Measurements from ENCODE around the gene RRAGD. TPM values are rescaled to one million over a fixed set of nuclear protein-coding genes. Genes with fewer than 3 reads are reported as not detected.

RRAGD gene
- total RNA-seq, 2 experiments from 2014 or later = 9.0 to 10.2 TPM

GRCh38 chr6:89439014-89439413 lies 26.9 kb upstream of the RRAGD start:
- H3K4me1 ChIP-seq (ENCODE audit: insufficient read depth, low read length) = peaks cover under 1% of the 10 kb centered on the region
- DNase-seq (no peak), ATAC-seq (ENCODE audit: poor library complexity) (no peak)
- H3K36me3 Mint-ChIP-seq (ENCODE audit: low read depth) = no peaks in the 10 kb centered on the region
- no peaks in the 10 kb centered on the region for H3K27me3 ChIP-seq (ENCODE audit: control insufficient read depth in 1 of 2, insufficient read depth in 2 of 2, low read length in 2 of 2)
- no peaks in the 10 kb centered on the region for H3K27me3 Mint-ChIP-seq
- H3K9me3 ChIP-seq (ENCODE audit: control insufficient read depth in 1 of 2, insufficient read depth in 1 of 2, low read length in 2 of 2) = no peaks in the 10 kb centered on the region
- CTCF ChIA-PET = no interaction called here
- H3K4me3 ChIP-seq (ENCODE audit: low read length) = no peak overlapping the region
- H3K9me3 Mint-ChIP-seq = no peaks in the 10 kb centered on the region
- H3K36me3 ChIP-seq (ENCODE audit: insufficient read depth, low read length) = no peaks in the 10 kb centered on the region
- TF ChIP-seq CTCF (IDR thresholded peaks at IDR 0.05) = no peak
- H3K27ac ChIP-seq (ENCODE audit: low read depth in 1 of 2, low read length in 2 of 2) = no peak overlapping the region
- POLR2A ChIA-PET = no interaction called here
- H3K4me3 Mint-ChIP-seq = no peak overlapping the region
- no peak overlapping the region for H3K27ac Mint-ChIP-seq
- H3K4me1 Mint-ChIP-seq (ENCODE audit: low read depth) = peaks cover 19% of the 10 kb centered on the region
- intact Hi-C loops (cut with DNase I, micrococcal nuclease) = loop anchor here (5.0 to 10.0 kb wide), 4 partner anchors 246 to 1143 kb away; partner anchors contain the start of genes MDN1 (in 1 of the 2) and RNGTT (in 1 of the 2)

DNA sequence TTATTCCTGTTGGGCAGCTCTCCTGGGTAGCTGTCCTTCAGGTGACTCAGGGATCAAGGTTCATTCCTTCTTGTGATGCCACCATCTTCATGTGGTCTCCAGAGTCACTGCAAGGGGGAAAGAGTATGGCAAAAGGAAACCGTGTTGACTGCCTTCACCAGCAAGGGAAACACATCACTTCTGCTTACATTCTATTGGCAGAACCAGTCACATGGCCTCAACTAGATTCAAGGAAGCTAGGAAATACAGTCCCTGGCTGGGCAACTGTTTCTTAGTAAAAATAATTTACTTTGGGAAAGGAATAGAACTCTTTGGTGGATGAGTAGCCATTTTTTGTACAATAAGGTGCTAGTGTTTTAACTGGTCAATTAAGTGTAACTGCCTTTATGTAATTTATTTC lies 26.2 kb upstream of the RRAGD start:
- no peak overlapping the region for H3K4me3 ChIP-seq (ENCODE audit: low read length)
- ATAC-seq (ENCODE audit: poor library complexity) (no peak), DNase-seq (no peak)
- no peaks in the 10 kb centered on the region for H3K36me3 ChIP-seq (ENCODE audit: insufficient read depth, low read length)
- H3K27ac ChIP-seq (ENCODE audit: low read depth in 1 of 2, low read length in 2 of 2) = no peak overlapping the region
- H3K4me1 ChIP-seq (ENCODE audit: insufficient read depth, low read length) = peaks cover 8% of the 10 kb centered on the region
- Mint-ChIP-seq H3K4me1 (ENCODE audit: low read depth) (peaks cover 22% of the 10 kb centered on the region), H3K36me3 (ENCODE audit: low read depth) (no peaks in the 10 kb centered on the region), H3K27ac (no peak overlapping the region), H3K9me3 (no peaks in the 10 kb centered on the region), H3K27me3 (no peaks in the 10 kb centered on the region), H3K4me3 (no peak overlapping the region)
- H3K27me3 ChIP-seq (ENCODE audit: control insufficient read depth in 1 of 2, insufficient read depth in 2 of 2, low read length in 2 of 2) = no peaks in the 10 kb centered on the region
- H3K9me3 ChIP-seq (ENCODE audit: control insufficient read depth in 1 of 2, insufficient read depth in 1 of 2, low read length in 2 of 2) = no peaks in the 10 kb centered on the region
- ChIA-PET POLR2A (no interaction called here), CTCF (no interaction called here)
- intact Hi-C loops (cut with DNase I, micrococcal nuclease) = loop anchor here (5.0 to 10.0 kb wide), 4 partner anchors 247 to 1144 kb away; partner anchors contain the start of genes MDN1 (in 1 of the 2) and RNGTT (in 1 of the 2)
- TF ChIP-seq CTCF (IDR thresholded peaks at IDR 0.05) = no peak

DNA sequence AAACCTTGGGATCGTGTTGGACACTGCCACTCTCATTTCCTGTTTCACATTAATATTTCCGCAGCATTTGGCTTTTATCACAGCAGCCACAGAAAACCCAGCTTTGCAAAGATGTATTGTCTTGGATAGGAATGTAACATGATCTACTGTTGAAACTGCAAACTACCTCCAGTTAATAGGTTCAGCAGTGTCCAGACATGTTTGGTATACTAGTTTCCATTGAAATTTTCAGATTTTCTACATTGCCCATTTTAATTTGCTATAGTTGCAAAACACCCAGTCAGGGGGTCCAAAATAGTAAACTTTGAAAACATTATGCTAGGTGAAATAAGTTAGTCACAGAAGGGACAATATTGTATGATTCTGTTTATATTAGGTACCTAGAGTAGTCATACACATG lies 24.2 kb upstream of the RRAGD start:
- no peaks in the 10 kb centered on the region for H3K9me3 Mint-ChIP-seq
- intact Hi-C loops (cut with DNase I, micrococcal nuclease) = loop anchor here (5.0 to 10.0 kb wide), 4 partner anchors 249 to 1146 kb away; partner anchors contain the start of genes MDN1 (in 1 of the 2) and RNGTT (in 1 of the 2)
- no peak for DNase-seq
- Histone ChIP-seq H3K4me1 (ENCODE audit: insufficient read depth, low read length) (peaks cover 15% of the 10 kb centered on the region), H3K36me3 (ENCODE audit: insufficient read depth, low read length) (no peaks in the 10 kb centered on the region), H3K9me3 (ENCODE audit: control insufficient read depth in 1 of 2, insufficient read depth in 1 of 2, low read length in 2 of 2) (no peaks in the 10 kb centered on the region), H3K4me3 (ENCODE audit: low read length) (no peak overlapping the region), H3K27ac (ENCODE audit: low read depth in 1 of 2, low read length in 2 of 2) (no peak overlapping the region), H3K27me3 (ENCODE audit: control insufficient read depth in 1 of 2, insufficient read depth in 2 of 2, low read length in 2 of 2) (no peaks in the 10 kb centered on the region)
- H3K36me3 Mint-ChIP-seq (ENCODE audit: low read depth) = no peaks in the 10 kb centered on the region
- no peak overlapping the region for H3K4me3 Mint-ChIP-seq
- peaks cover 35% of the 10 kb centered on the region for H3K4me1 Mint-ChIP-seq (ENCODE audit: low read depth)
- POLR2A ChIA-PET = no interaction called here
- TF ChIP-seq CTCF (IDR thresholded peaks at IDR 0.05) = no peak
- ATAC-seq (ENCODE audit: poor library complexity) = no peak
- H3K27ac Mint-ChIP-seq = peak overlapping the region; percentile 8
- CTCF ChIA-PET = interaction anchor here (0.9 kb wide), 1 partner anchor 64 kb away, joined by 3 read pairs; no protein-coding TSS in a partner anchor
- no peaks in the 10 kb centered on the region for H3K27me3 Mint-ChIP-seq
